ENCODE results near the gene NLK. TPM values are rescaled to one million over a fixed set of nuclear protein-coding genes. Genes with fewer than 3 reads are reported as not detected.

NLK gene
- total and polyA plus RNA-seq, 10 of the 15 experiments (the other 5 are each of a cell fraction or from before 2014, with no cell fraction given), result 5.0 to 22.9 (median 15.0) TPM

GRCh38 chr17:28078341-28079229 is 36.1 kb downstream of the NLK start:
- WGBS (ENCODE audit: insufficient coverage, insufficient replicate concordance, low lambda C conversion rate, missing lambda C conversion rate), result 100% methylated on average over 3 of the region's 3 CpGs
- CTCF ChIA-PET, result interaction anchor here (1.0 to 1.3 kb wide), 2 partner anchors 14 to 15 kb away, joined by 3 to 5 read pairs; no protein-coding TSS in a partner anchor
- Histone ChIP-seq H3K27ac (ENCODE audit: control insufficient read depth, insufficient read depth) (no peak overlapping the region), H3K4me1 (ENCODE audit: control insufficient read depth, insufficient read depth, low read length) (peaks cover 4% of the 10 kb centered on the region), H3K79me2 (ENCODE audit: control insufficient read depth, insufficient read depth, low read length) (peaks cover 2% of the 10 kb centered on the region), H3K36me3 (ENCODE audit: control insufficient read depth in 2 of 2, insufficient read depth in 2 of 2, low read length in 1 of 2) (0 out of 4 replicates have a peak, but pooled peaks cover 0 to 3% of the 10 kb centered on the region in 2 experiments), H3K9me3 (replicated peaks; ENCODE audit: control insufficient read depth, insufficient read depth, low read length) (peaks cover 2% of the 10 kb centered on the region), H3K4me2 (ENCODE audit: control insufficient read depth, insufficient read depth) (no peak overlapping the region), H3K27me3 (replicated peaks in 1 of 2; ENCODE audit: control insufficient read depth in 2 of 2, insufficient read depth in 2 of 2, low read length in 1 of 2) (no peaks in the 10 kb centered on the region), H2AFZ (ENCODE audit: control insufficient read depth, low read depth, low read length) (no peak overlapping the region), H3K4me3 (no peak overlapping the region), H3K9ac (ENCODE audit: control insufficient read depth, insufficient read depth, low read length) (no peak overlapping the region), H4K20me1 (ENCODE audit: control insufficient read depth, insufficient read depth) (no peaks in the 10 kb centered on the region)
- BruUV-seq (replicated peaks), result no TSS peak
- in situ Hi-C loops (cut with MboI), result no loop called here
- RAD21 ChIA-PET (ENCODE audit: unreplicated experiment), result no interaction called here
- ATAC-seq (no peak), FAIRE-seq (no peak), DNase-seq (ENCODE audit: low read depth, low spot score) (no peak)
- intact Hi-C loops (cut with micrococcal nuclease; ENCODE audit: unreplicated experiment), result no loop called here
- POLR2A ChIA-PET, result interaction anchor here (0.7 kb wide), 1 partner anchor 234 kb away, joined by 11 read pairs; no protein-coding TSS in a partner anchor
- SMC1A ChIA-PET (ENCODE audit: uncharacterized antibody, unreplicated experiment), result interaction anchor here (1.0 to 1.2 kb wide), 2 partner anchors 21 to 85 kb away, joined by 3 read pairs; no protein-coding TSS in a partner anchor
- TF ChIP-seq KLF5 (IDR thresholded peaks at IDR 0.05; ENCODE audit: partially characterized antibody) (no peak), CREB1 (IDR thresholded peaks at IDR 0.05; ENCODE audit: low read depth) (no peak), HDAC2 (IDR thresholded peaks at IDR 0.05) (no peak), ASH2L (IDR thresholded peaks at IDR 0.05; ENCODE audit: borderline replicate concordance, low read depth) (no peak)

GRCh38 chr17:28081467-28081866 is 39.0 kb downstream of the NLK start:
- H3K36me3 ChIP-seq (ENCODE audit: control insufficient read depth in 2 of 2, insufficient read depth in 2 of 2, low read length in 1 of 2), result 0 out of 4 replicates have a peak, but pooled peaks cover 0 to 3% of the 10 kb centered on the region in 2 experiments
- no peak for DNase-seq (ENCODE audit: low read depth, low spot score)
- no peak overlapping the region for H3K9ac ChIP-seq (ENCODE audit: control insufficient read depth, insufficient read depth, low read length)
- intact Hi-C loops (cut with micrococcal nuclease; ENCODE audit: unreplicated experiment) (no loop called here), in situ Hi-C loops (cut with MboI) (no loop called here)
- 93% methylated on average over 2 of the region's 2 CpGs for WGBS (ENCODE audit: insufficient coverage, insufficient replicate concordance, low lambda C conversion rate, missing lambda C conversion rate)
- no TSS peak for BruUV-seq (replicated peaks)
- SMC1A ChIA-PET (ENCODE audit: uncharacterized antibody, unreplicated experiment), result interaction anchor here (0.9 to 1.8 kb wide), 6 partner anchors 8 to 24 kb away, joined by 3 to 6 read pairs (median 4); no protein-coding TSS in a partner anchor
- no peak overlapping the region for H3K27ac ChIP-seq (ENCODE audit: control insufficient read depth, insufficient read depth)
- no peak for ATAC-seq
- FAIRE-seq, result no peak
- H4K20me1 ChIP-seq (ENCODE audit: control insufficient read depth, insufficient read depth), result no peaks in the 10 kb centered on the region
- RAD21 ChIA-PET (ENCODE audit: unreplicated experiment), result no interaction called here
- POLR2A ChIA-PET, result no interaction called here
- CTCF ChIA-PET, result interaction anchor here (0.6 kb wide), 1 partner anchor 33 kb away, joined by 3 read pairs; no protein-coding TSS in a partner anchor
- H3K4me3 ChIP-seq, result no peak overlapping the region
- peaks cover 4% of the 10 kb centered on the region for H3K4me1 ChIP-seq (ENCODE audit: control insufficient read depth, insufficient read depth, low read length)
- peaks cover 2% of the 10 kb centered on the region for H3K9me3 ChIP-seq (replicated peaks; ENCODE audit: control insufficient read depth, insufficient read depth, low read length)
- H3K4me2 ChIP-seq (ENCODE audit: control insufficient read depth, insufficient read depth), result no peak overlapping the region
- no peaks in the 10 kb centered on the region for H3K27me3 ChIP-seq (replicated peaks in 1 of 2; ENCODE audit: control insufficient read depth in 2 of 2, insufficient read depth in 2 of 2, low read length in 1 of 2)
- peaks cover 2% of the 10 kb centered on the region for H3K79me2 ChIP-seq (ENCODE audit: control insufficient read depth, insufficient read depth, low read length)
- H2AFZ ChIP-seq (ENCODE audit: control insufficient read depth, low read depth, low read length), result no peak overlapping the region
- TF ChIP-seq CBX3 (IDR thresholded peaks at IDR 0.05; ENCODE audit: borderline replicate concordance, low read depth) (no peak), CHD2 (IDR thresholded peaks at IDR 0.05; ENCODE audit: borderline replicate concordance, low read depth, low read length) (no peak), ZNF687 (IDR thresholded peaks at IDR 0.05) (no peak), RAD51 (IDR thresholded peaks at IDR 0.05) (no peak), SMAD5 (IDR thresholded peaks at IDR 0.05; ENCODE audit: low read depth) (no peak), POLR2AphosphoS5 (IDR thresholded peaks at IDR 0.05; ENCODE audit: low read length) (no peak), E2F4 (IDR thresholded peaks at IDR 0.05; ENCODE audit: low read depth, low read length) (no peak)

Data from GM12878 (cell line).